Heart left ventricle (tissue), 16 donors: Measurements from ENCODE around the gene AQP3. TPM values are rescaled to one million over a fixed set of nuclear protein-coding genes. Genes with fewer than 3 reads are reported as not detected.
A peak's percentile ranks its signal among the peaks of the same experiment; 100 is the strongest.

Experiments used
- ATAC-seq, 4 donors: fragments of 200-7000 bp; cut with Tn5 transposase; one replicate each; pipeline ENCODE4 v1.9.1; 2020 to 2022; ENCODE audit warnings: moderate library complexity in 4 of 4, mild to moderate bottlenecking in 3 of 4, moderate number of reproducible peaks in 1 of 4
- DNase-seq, 5 donors: peaks; one replicate each; pipeline ENCODE4 v3.0.0-alpha.2; 2020
- H3K27ac ChIP-seq, 12 donors: fragments of 200-600 bp; sonication (generic) in 4 of 12; one replicate each; pipeline versions ENCODE4 v1.5.0 to v1.8.0; 2016 to 2022; ENCODE audit warnings: mild to moderate bottlenecking in 2 of 12
- H3K27me3 ChIP-seq, 9 donors: fragments of 200-600 bp; sonication (generic) in 2 of 9; one replicate each; pipeline versions ENCODE4 v1.5.1 to v1.8.0; 2016 to 2022; ENCODE audit warnings: mild to moderate bottlenecking in 3 of 9
- H3K36me3 ChIP-seq, 9 donors: fragments of 200-600 bp; sonication (generic) in 2 of 9; one replicate each; pipeline versions ENCODE4 v1.5.0 to v1.8.0; 2018 to 2022; ENCODE audit warnings: mild to moderate bottlenecking in 2 of 9
- H3K4me1 ChIP-seq, 12 donors: fragments of 200-600 bp; sonication (generic) in 4 of 12; one replicate each; pipeline versions ENCODE4 v1.5.0 to v1.8.0; 2016 to 2022; ENCODE audit warnings: mild to moderate bottlenecking in 3 of 12
- H3K4me3 ChIP-seq, 12 donors: fragments of 200-600 bp; sonication (generic) in 4 of 12; one replicate each; pipeline versions ENCODE4 v1.5.0 to v1.8.0; 2017 to 2022; ENCODE audit warnings: mild to moderate bottlenecking in 9 of 12, moderate library complexity in 4 of 12
- H3K9me3 ChIP-seq, 12 donors: fragments of 200-600 bp; sonication (generic) in 4 of 12; one replicate each; pipeline versions ENCODE4 v1.5.0 to v1.8.0; 2016 to 2022; ENCODE audit warnings: mild to moderate bottlenecking in 1 of 12
- CTCF ChIP-seq, 12 donors: fragments of 200-600 bp; sonication (generic) in 4 of 12; IDR thresholded peaks; one replicate each; pipeline versions ENCODE4 v1.5.0 to v1.8.0; 2018 to 2022; ENCODE audit warnings: antibody characterized with exemption in 12 of 12, mild to moderate bottlenecking in 5 of 12
- POLR2A ChIP-seq, 2 donors: fragments of 450-650 bp; IDR thresholded peaks; one replicate each; pipeline ENCODE4 v1.6.1; 2017; ENCODE audit warnings: antibody characterized with exemption in 2 of 2, mild to moderate bottlenecking in 2 of 2, moderate library complexity in 2 of 2
- WGBS, 4 donors: extraction: QIAGEN DNeasy Blood & Tissue Kit in 2 of 4; methylation state at CpG; one replicate each; pipeline versions ENCODE4 v1.1.5 to v1.1.7; 2013 to 2018; 5-methylcytosine and 5-hydroxymethylcytosine counted together
- intact Hi-C, 10 donors: fragments of 100-400 bp; cut with DNase I; formaldehyde crosslinking; loops; one replicate each; pipeline versions ENCODE4 v1.11.1 to v1.14.2; 2022
- polyA plus RNA-seq, 2 donors: library from polyadenylated mRNA; stranded (reverse); fragments of 200-250 nt; gene quantifications; one replicate each; pipeline ENCODE4 v1.2.3, GENCODE V29; 2013
- total RNA-seq, 9 donors: library from RNA; depleted of rRNA in 2 of 9; stranded (reverse); fragments of >200 nt in 2 of 9; fragmentation: NEBNext Ultra II Directional in 3 of 9; extraction: Animal tissue kit (Norgen Biotek cat#: 25700) in 3 of 9; gene quantifications; one replicate each; pipeline versions ENCODE4 v1.1.0 to v1.2.4, GENCODE V29; 2016 to 2023
- donor health status: ischemic (EF 13 %, LVEDD 7.1; RV severe dilation, severe dysfunction).
- donor health status: healthy with polysubstance abuse.
- donor health status: DM: no; HTN: yes; CAD: no.
- donor health status: DM: no; HTN: no; CAD: no.
- donor health status: ischemic (EF 25% LVEDD 6.9; RV normal size, moderate dysfunction).
- donor health status: ischemic (EF 25% LVEDD 5.7; RV mildly dilated, moderate dysfunction).
- donor health status: healthy.
- donor health status: DM: yes; HTN: yes; CAD: no.
- donor health status: ischemic (EF 35%, LVEDD 5.7; RV mildly dilated, moderate dysfunction).
- donor health status: nonischemic (EF 11% LVEDD 7.7; RV severe dilation, severe dysfunction).
- donor health status: DM: yes; HTN: yes; CAD: no.
- donor health status: PGD.
- donor health status: ischemic (EF 29% LVEDD 5.4; RV normal size, mild dysfunction).
- donor health status: nonischemic (EF 23%, LVEDD 6.1; RV moderate dilation, normal function).

Gene AQP3
- total and polyA plus RNA-seq, 11 donors, result 6.0 to 116 (median 13.3) TPM

DNA sequence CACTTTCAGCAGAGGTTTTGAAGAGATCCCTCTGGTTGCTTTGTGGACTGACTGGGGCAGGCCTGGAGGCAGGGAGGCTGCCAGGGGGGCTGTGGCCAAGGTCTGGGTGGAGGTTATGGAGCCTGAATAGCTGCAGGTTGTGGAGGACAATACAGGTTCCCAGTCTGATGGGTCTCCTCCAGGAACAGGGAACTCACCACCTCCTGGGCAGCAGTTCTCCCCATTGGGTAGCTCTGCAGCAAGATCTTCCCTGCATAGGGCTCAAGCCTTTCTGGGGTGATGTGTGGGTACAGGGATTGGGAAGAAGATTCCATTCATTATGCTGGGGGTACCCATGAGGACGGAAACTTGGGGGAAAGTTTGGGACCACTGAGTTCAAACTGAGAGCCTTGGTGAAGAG is 6.8 kb downstream of the AQP3 start:
- 90 to 100% (median 97%) methylated on average over 1 of the region's 1 CpG for WGBS, 4 donors
- Histone ChIP-seq H3K4me1 (peaks cover 0 to 33% (median 10%) of the 10 kb centered on the region in 12 donors), H3K27ac (no peak overlapping the region), H3K9me3 (no peaks in the 10 kb centered on the region), H3K27me3 (peaks cover 0 to 4% (median 0%) of the 10 kb centered on the region in 9 donors), H3K36me3 (peaks cover 0 to 5% (median 0%) of the 10 kb centered on the region in 9 donors), H3K4me3 (no peak overlapping the region)
- no peak for ATAC-seq
- no peak for DNase-seq
- intact Hi-C loops, result no loop called here
- TF ChIP-seq POLR2A (IDR thresholded peaks at IDR 0.05) (no peak), CTCF (IDR thresholded peaks at IDR 0.05) (no peak)

DNA sequence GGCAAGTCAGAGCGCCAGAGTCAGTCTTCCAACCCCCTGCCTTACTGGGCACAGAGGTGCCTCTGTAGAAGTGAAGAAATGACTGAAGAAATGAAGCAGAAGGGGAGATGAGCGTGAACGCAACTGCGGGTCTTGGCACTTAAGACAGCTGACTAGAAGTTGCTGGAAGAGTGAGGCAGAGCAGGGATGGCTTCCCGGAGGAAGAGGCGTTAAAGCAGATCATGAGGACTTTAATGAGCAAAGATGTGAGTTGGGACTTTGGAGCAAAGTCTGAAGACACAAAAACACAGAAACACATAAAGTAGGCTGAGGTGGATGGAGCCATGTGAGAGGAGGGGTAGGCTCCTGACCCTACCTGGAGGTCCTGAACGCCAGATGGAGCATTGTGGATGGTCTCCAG is 7.2 kb downstream of the AQP3 start:
- intact Hi-C loops, result no loop called here
- DNase-seq (no peak), ATAC-seq (no peak)
- TF ChIP-seq POLR2A (IDR thresholded peaks at IDR 0.05), result no peak
- TF ChIP-seq CTCF (IDR thresholded peaks at IDR 0.05), result no peak
- 93 to 95% (median 94%) methylated on average over 7 of the region's 7 CpGs for WGBS, 4 donors
- peaks cover 0 to 33% (median 11%) of the 10 kb centered on the region in 12 donors for H3K4me1 ChIP-seq
- H3K36me3 ChIP-seq, result peaks cover 0 to 5% (median 0%) of the 10 kb centered on the region in 9 donors
- H3K9me3 ChIP-seq, result no peaks in the 10 kb centered on the region
- H3K27ac ChIP-seq, result peak overlapping the region in 1 of 12 donors; percentile 24
- H3K27me3 ChIP-seq, result peaks cover 0 to 4% (median 0%) of the 10 kb centered on the region in 9 donors
- H3K4me3 ChIP-seq, result no peak overlapping the region

DNA sequence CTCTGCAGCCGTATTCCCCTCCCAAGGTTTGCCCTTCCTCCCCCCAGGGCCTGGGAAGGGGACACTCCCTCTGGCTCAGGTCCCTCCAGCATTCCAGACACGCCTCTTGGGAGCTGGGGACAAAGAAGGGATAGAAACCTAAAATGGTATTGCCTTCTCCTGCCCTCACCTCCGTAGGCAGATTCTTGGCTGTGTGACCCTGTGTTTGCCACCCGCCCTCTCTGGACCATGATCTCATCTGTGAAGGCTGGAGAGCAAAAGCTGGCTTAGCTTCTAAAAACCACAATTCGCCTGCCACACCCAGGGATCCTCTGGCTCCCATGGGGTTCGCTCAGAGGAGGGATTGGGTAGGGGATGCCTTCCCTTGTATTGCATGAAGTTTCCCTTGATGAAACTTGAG is 7.7 kb downstream of the AQP3 start:
- Histone ChIP-seq H3K4me3 (no peak overlapping the region), H3K27me3 (peaks cover 0 to 4% (median 0%) of the 10 kb centered on the region in 9 donors), H3K9me3 (no peaks in the 10 kb centered on the region), H3K36me3 (peaks cover 0 to 5% (median 0%) of the 10 kb centered on the region in 9 donors), H3K4me1 (peaks cover 0 to 33% (median 11%) of the 10 kb centered on the region in 12 donors), H3K27ac (peak overlapping the region in 4 of 12 donors; percentile 14 to 55 (median 26))
- TF ChIP-seq CTCF (IDR thresholded peaks at IDR 0.05) (no peak), POLR2A (IDR thresholded peaks at IDR 0.05) (no peak)
- DNase-seq, result no peak
- peak in 2 of 4 donors; percentile 5 to 10 for ATAC-seq
- intact Hi-C loops, result no loop called here
- WGBS, 4 donors, result 55 to 61% (median 59%) methylated on average over 5 to 6 of the region's 6 CpGs

- ATAC-seq (peak in 2 of 4 donors; percentile 4 to 51), DNase-seq (no peak)
- WGBS, 4 donors, result 34 to 70% (median 58%) methylated on average over 7 of the region's 7 CpGs
- Histone ChIP-seq H3K36me3 (peaks cover 0 to 5% (median 0%) of the 10 kb centered on the region in 9 donors), H3K9me3 (no peaks in the 10 kb centered on the region), H3K4me3 (no peak overlapping the region), H3K27ac (peak overlapping the region in 8 of 12 donors; percentile 14 to 57 (median 49)), H3K27me3 (peaks cover 0 to 4% (median 0%) of the 10 kb centered on the region in 9 donors), H3K4me1 (peaks cover 0 to 33% (median 11%) of the 10 kb centered on the region in 12 donors)
- TF ChIP-seq CTCF (IDR thresholded peaks at IDR 0.05), result no peak
- TF ChIP-seq POLR2A (IDR thresholded peaks at IDR 0.05), result no peak
- intact Hi-C loops, result no loop called here
Observed at GRCh38 chr9:33438926-33439680, 8.3 kb downstream of the AQP3 start.
